Fibroblast of pulmonary artery (primary cell): ENCODE measurements around the gene VTCN1.

Source experiments
- DNase-seq: peaks from one replicate; pipeline ENCODE4 v3.0.0-alpha.2; 2010; ENCODE audit warnings: low read depth
- H3K4me3 ChIP-seq: replicated peaks from 2 replicates; pipeline ENCODE4 v1.5.1; 2011; ENCODE audit warnings: low read depth, mild to moderate bottlenecking, control low read depth, low read length, moderate library complexity
- TF ChIP-seq, protein P1 (sequence below): IDR thresholded peaks from 2 replicates; pipeline ENCODE4 v1.5.1; 2011; ENCODE audit warnings: mild to moderate bottlenecking, control low read depth, low read length, inconsistent platforms; ENCODE audit errors: missing control alignments

The VTCN1 gene

GRCh38 chr1:117130526-117130925 is 80.2 kb downstream of the VTCN1 start:
- H3K4me3 ChIP-seq = no peak overlapping the region
- TF ChIP-seq, protein P1, sequence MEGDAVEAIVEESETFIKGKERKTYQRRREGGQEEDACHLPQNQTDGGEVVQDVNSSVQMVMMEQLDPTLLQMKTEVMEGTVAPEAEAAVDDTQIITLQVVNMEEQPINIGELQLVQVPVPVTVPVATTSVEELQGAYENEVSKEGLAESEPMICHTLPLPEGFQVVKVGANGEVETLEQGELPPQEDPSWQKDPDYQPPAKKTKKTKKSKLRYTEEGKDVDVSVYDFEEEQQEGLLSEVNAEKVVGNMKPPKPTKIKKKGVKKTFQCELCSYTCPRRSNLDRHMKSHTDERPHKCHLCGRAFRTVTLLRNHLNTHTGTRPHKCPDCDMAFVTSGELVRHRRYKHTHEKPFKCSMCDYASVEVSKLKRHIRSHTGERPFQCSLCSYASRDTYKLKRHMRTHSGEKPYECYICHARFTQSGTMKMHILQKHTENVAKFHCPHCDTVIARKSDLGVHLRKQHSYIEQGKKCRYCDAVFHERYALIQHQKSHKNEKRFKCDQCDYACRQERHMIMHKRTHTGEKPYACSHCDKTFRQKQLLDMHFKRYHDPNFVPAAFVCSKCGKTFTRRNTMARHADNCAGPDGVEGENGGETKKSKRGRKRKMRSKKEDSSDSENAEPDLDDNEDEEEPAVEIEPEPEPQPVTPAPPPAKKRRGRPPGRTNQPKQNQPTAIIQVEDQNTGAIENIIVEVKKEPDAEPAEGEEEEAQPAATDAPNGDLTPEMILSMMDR = no peak
- no peak for DNase-seq

- peak; percentile 75 for DNase-seq
- TF ChIP-seq, protein P1 = peak; percentile 56
- H3K4me3 ChIP-seq = no peak overlapping the region
Observed at GRCh38 chr1:117128323-117129079, 82.2 kb downstream of the VTCN1 start.

- no peak overlapping the region for H3K4me3 ChIP-seq
- peak; percentile 23 for DNase-seq
- TF ChIP-seq, protein P1 = no peak
Observed at GRCh38 chr1:117127795-117128194, 82.9 kb downstream of the VTCN1 start.

DNA sequence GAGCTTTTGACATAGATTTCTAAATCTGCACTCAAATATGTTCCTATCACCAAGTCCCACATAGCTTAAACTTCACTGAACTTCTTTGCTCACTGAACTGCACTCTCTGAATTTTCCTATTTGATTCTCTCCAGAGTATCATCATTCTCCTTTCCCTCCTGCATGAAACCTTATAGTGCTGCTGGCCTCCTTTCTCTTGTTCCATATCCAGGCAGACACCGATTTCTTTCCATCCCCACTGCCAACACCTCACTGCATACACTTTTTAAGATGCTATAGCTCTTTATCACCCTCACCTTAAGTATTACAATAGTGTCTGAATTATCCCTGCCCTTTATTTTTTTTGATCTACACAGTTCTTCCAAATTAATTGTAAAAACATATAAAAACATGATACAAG is 86.1 kb downstream of the VTCN1 start:
- TF ChIP-seq, protein P1 = no peak
- no peak for DNase-seq
- H3K4me3 ChIP-seq = no peak overlapping the region

DNA sequence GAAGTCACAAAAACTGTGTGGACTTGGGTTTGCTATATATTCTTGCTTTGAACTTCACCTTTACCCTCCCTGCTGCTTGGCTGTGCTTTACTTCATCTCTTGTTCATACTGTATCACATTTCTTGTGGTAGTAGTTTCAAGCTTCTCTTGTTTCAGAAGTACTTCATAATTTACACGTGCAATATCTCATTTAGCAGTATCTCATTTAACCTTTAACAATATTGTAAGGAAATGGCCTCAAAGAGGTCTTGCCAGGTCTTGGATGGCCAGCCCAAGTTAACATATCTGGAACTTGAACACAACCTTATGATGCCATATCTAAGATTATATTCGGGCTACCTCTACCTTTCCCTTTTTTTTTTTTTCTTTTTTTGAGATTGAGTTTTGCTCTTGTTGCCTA is 87.5 kb downstream of the VTCN1 start:
- H3K4me3 ChIP-seq = no peak overlapping the region
- TF ChIP-seq, protein P1 = no peak
- no peak for DNase-seq

GRCh38 chr1:117122330-117123025 is 88.2 kb downstream of the VTCN1 start:
- peak overlapping the region; percentile 90 for H3K4me3 ChIP-seq
- TF ChIP-seq, protein P1 = no peak
- DNase-seq = no peak
